ENCODE measurements around the gene FNBP1L. TPM values are rescaled to one million over a fixed set of nuclear protein-coding genes. Genes with fewer than 3 reads are reported as not detected.

FNBP1L gene
- polyA plus RNA-seq, 1 experiment: 5.5 TPM

DNA sequence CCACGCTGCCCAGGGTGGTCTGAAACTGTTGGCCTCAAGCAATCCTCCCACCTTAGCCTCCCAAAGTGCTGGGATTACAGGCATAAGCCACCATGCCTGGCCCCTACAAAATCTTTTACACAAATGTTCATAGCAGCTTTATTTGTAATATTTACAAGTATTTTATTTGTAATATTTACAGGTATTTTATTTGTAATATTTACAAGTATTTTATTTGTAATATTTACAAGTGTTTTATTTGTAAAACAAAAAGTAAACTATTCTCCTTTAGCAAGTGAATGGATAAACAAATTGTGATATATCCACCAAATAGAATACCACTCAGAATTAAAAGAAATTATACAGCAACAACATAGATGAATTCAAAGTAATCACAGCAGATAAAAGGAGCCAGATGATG is 11.4 kb upstream of the FNBP1L start:
- H3K4me3 ChIP-seq (ENCODE audit: low read depth, low read length): no peak overlapping the region
- H3K27me3 ChIP-seq (ENCODE audit: control insufficient read depth, insufficient read depth, low read length): peaks cover 7% of the 10 kb centered on the region
- TF ChIP-seq, protein P1, sequence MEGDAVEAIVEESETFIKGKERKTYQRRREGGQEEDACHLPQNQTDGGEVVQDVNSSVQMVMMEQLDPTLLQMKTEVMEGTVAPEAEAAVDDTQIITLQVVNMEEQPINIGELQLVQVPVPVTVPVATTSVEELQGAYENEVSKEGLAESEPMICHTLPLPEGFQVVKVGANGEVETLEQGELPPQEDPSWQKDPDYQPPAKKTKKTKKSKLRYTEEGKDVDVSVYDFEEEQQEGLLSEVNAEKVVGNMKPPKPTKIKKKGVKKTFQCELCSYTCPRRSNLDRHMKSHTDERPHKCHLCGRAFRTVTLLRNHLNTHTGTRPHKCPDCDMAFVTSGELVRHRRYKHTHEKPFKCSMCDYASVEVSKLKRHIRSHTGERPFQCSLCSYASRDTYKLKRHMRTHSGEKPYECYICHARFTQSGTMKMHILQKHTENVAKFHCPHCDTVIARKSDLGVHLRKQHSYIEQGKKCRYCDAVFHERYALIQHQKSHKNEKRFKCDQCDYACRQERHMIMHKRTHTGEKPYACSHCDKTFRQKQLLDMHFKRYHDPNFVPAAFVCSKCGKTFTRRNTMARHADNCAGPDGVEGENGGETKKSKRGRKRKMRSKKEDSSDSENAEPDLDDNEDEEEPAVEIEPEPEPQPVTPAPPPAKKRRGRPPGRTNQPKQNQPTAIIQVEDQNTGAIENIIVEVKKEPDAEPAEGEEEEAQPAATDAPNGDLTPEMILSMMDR (IDR thresholded peaks at IDR 0.05; ENCODE audit: insufficient read depth, low read depth, low read length): no peak
- ChIA-PET CTCF (interaction anchor here (0.8 to 2.1 kb wide), 9 partner anchors 26 to 411 kb away, joined by 3 to 22 read pairs (median 4); partner anchors contain the start of gene BCAR3), POLR2A (no interaction called here)
- no peaks in the 10 kb centered on the region for H3K36me3 ChIP-seq (ENCODE audit: control insufficient read depth, insufficient read depth, low read length)
- DNase-seq (ENCODE audit: low read depth): no peak

- POLR2A ChIA-PET: no interaction called here
Observed at GRCh38 chr1:93437976-93438605, 9.8 kb upstream of the FNBP1L start.

DNA sequence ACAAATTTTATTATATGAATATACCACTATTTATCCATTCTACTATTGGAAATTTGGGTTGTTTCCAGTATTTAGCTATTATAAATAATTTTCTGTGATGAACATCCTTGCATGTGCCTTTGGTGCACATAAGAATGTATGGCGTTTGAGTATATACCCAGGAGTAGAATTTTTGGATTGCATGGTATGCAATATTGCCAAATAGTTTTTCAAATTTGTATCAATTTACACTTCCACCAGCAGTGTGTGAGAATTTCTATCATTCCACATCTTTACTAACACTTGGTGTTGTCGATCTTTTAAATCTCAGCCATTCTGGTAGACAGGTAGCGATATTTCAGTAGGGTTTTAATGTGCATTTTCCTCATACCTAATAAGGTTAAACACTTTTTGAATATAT is 9.2 kb upstream of the FNBP1L start:
- DNase-seq (ENCODE audit: low read depth): no peak
- peaks cover 7% of the 10 kb centered on the region for H3K27me3 ChIP-seq (ENCODE audit: control insufficient read depth, insufficient read depth, low read length)
- POLR2A ChIA-PET: no interaction called here
- H3K4me3 ChIP-seq (ENCODE audit: low read depth, low read length): no peak overlapping the region
- CTCF ChIA-PET: interaction anchor here (0.6 to 0.7 kb wide), 2 partner anchors 140 to 375 kb away, joined by 3 read pairs; no protein-coding TSS in a partner anchor
- TF ChIP-seq, protein P1 (IDR thresholded peaks at IDR 0.05; ENCODE audit: insufficient read depth, low read depth, low read length): no peak
- H3K36me3 ChIP-seq (ENCODE audit: control insufficient read depth, insufficient read depth, low read length): no peaks in the 10 kb centered on the region

More at GRCh38 chr1:93437976-93438605, 9.8 kb upstream of the FNBP1L start:
- DNase-seq (ENCODE audit: low read depth): peak; percentile 17
- Histone ChIP-seq H3K4me3 (ENCODE audit: low read depth, low read length) (no peak overlapping the region), H3K27me3 (ENCODE audit: control insufficient read depth, insufficient read depth, low read length) (peaks cover 7% of the 10 kb centered on the region), H3K36me3 (ENCODE audit: control insufficient read depth, insufficient read depth, low read length) (no peaks in the 10 kb centered on the region)
- CTCF ChIA-PET: interaction anchor here (0.9 to 2.1 kb wide), 6 partner anchors 134 to 408 kb away, joined by 3 to 22 read pairs (median 4); no protein-coding TSS in a partner anchor
- TF ChIP-seq, protein P1 (IDR thresholded peaks at IDR 0.05; ENCODE audit: insufficient read depth, low read depth, low read length): peak; percentile 56

DNA sequence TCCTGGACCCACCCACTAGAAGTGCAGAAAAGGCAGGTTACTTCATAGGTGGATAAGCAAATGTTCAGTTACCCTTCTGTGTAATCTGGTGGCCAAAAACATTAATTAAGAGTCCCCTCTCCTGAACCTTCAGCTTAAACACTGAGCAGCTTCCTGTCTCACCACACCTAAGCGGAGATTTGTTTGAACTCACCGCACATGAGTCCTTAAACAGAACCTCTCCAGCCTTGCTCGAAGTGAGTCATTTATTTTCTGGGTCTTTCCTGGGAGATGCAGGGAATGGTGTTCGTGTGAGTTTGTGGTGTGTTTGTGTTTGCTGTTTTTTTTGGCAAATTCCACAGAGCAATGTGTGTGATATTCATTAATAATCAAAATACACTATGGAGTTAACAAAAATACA is 7.6 kb upstream of the FNBP1L start:
- ChIA-PET POLR2A (no interaction called here), CTCF (interaction anchor here (0.8 to 1.0 kb wide), 2 partner anchors 404 kb away, joined by 3 to 5 read pairs; no protein-coding TSS in a partner anchor)
- H3K36me3 ChIP-seq (ENCODE audit: control insufficient read depth, insufficient read depth, low read length): no peaks in the 10 kb centered on the region
- TF ChIP-seq, protein P1 (IDR thresholded peaks at IDR 0.05; ENCODE audit: insufficient read depth, low read depth, low read length): no peak
- no peak for DNase-seq (ENCODE audit: low read depth)
- H3K4me3 ChIP-seq (ENCODE audit: low read depth, low read length): no peak overlapping the region
- peaks cover 2% of the 10 kb centered on the region for H3K27me3 ChIP-seq (ENCODE audit: control insufficient read depth, insufficient read depth, low read length)

DNA sequence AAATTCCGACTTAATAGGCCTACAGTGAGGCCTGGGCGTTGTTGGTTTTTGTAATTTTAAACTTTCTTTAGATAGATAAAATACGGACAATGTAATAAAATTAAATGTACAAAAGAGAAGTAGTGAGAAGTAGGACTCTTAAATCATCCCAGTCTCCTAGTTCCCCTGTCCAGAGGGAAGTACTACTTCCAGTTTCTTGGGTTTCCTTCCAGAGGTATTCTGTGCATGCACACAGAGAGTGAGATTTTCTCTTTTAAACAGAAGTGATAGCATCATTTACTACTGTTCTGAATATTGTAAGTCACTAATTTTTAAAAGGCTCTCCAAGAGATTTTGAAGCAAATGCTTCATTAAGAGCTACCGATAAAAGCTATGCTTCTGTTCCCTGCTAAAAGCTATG is 7.2 kb upstream of the FNBP1L start:
- Histone ChIP-seq H3K36me3 (ENCODE audit: control insufficient read depth, insufficient read depth, low read length) (no peaks in the 10 kb centered on the region), H3K4me3 (ENCODE audit: low read depth, low read length) (no peak overlapping the region), H3K27me3 (ENCODE audit: control insufficient read depth, insufficient read depth, low read length) (no peaks in the 10 kb centered on the region)
- DNase-seq (ENCODE audit: low read depth): no peak
- CTCF ChIA-PET: interaction anchor here (1.0 kb wide), 1 partner anchor 404 kb away, joined by 3 read pairs; no protein-coding TSS in a partner anchor
- TF ChIP-seq, protein P1 (IDR thresholded peaks at IDR 0.05; ENCODE audit: insufficient read depth, low read depth, low read length): no peak
- POLR2A ChIA-PET: no interaction called here

Measured in BJ (cell line).